Mesenchymal stem cell (in vitro differentiated cells and primary cell): ENCODE data around the gene PHACTR2.

Experiments
- DNase-seq: peaks from one replicate; pipeline ENCODE4 v3.0.0-alpha.2; 2013
- H2AFZ ChIP-seq: one replicate; pipeline ENCODE4 v1.6.1; 2013; ENCODE audit warnings: low read depth, mild to moderate bottlenecking, control low read depth, inconsistent platforms, low read length, moderate library complexity
- H2AK5ac ChIP-seq: 2 replicates; pipeline ENCODE4 v1.6.1; 2013; ENCODE audit warnings: low read length, moderate library complexity, mild to moderate bottlenecking, inconsistent platforms; ENCODE audit not compliant: severe bottlenecking
- H2BK120ac ChIP-seq: one replicate; pipeline ENCODE4 v1.6.1; 2013; ENCODE audit warnings: low read depth, mild to moderate bottlenecking, inconsistent platforms, low read length, moderate library complexity
- H2BK12ac ChIP-seq, 2 experiments: one replicate each; pipeline ENCODE4 v1.6.1; 2013; ENCODE audit warnings: inconsistent platforms in 2 of 2, low read length in 2 of 2, mild to moderate bottlenecking in 2 of 2, moderate library complexity in 2 of 2, control low read depth in 1 of 2
- H2BK15ac ChIP-seq: one replicate; pipeline ENCODE4 v1.6.1; 2013; ENCODE audit warnings: mild to moderate bottlenecking, low read depth, inconsistent platforms; ENCODE audit not compliant: poor library complexity, severe bottlenecking
- H2BK5ac ChIP-seq: 2 replicates; pipeline ENCODE4 v1.6.1; 2013; ENCODE audit warnings: low read depth, mild to moderate bottlenecking, low read length, control low read depth, inconsistent platforms; ENCODE audit not compliant: poor library complexity, severe bottlenecking
- H3K14ac ChIP-seq, 2 experiments: one replicate each; pipeline ENCODE4 v1.6.1; 2013; ENCODE audit warnings: inconsistent platforms in 2 of 2, low read length in 2 of 2, control low read depth in 1 of 2, mild to moderate bottlenecking in 1 of 2, moderate library complexity in 1 of 2
- H3K18ac ChIP-seq, 2 experiments: one replicate each; pipeline ENCODE4 v1.6.1; 2013; ENCODE audit warnings: inconsistent platforms in 2 of 2, low read length in 2 of 2, control low read depth in 1 of 2, low read depth in 1 of 2, mild to moderate bottlenecking in 1 of 2
- H3K23ac ChIP-seq, 2 experiments: one replicate each; pipeline ENCODE4 v1.6.1; 2013; ENCODE audit warnings: inconsistent platforms in 2 of 2, low read length in 2 of 2, mild to moderate bottlenecking in 2 of 2, moderate library complexity in 2 of 2, control low read depth in 1 of 2
- H3K27ac ChIP-seq: 2 replicates; pipeline ENCODE4 v1.5.1; 2013; ENCODE audit warnings: mild to moderate bottlenecking, moderate library complexity, low read length, control low read depth, inconsistent platforms; ENCODE audit not compliant: poor library complexity, severe bottlenecking
- H3K27me3 ChIP-seq, 2 experiments: 2 replicates each; pipeline versions ENCODE4 v1.6.1 to v1.7.0; 2013; ENCODE audit warnings: low read length in 2 of 2, mild to moderate bottlenecking in 2 of 2, moderate library complexity in 2 of 2, control low read depth in 1 of 2, inconsistent platforms in 1 of 2; ENCODE audit not compliant: control insufficient read depth in 1 of 2, insufficient read depth in 1 of 2
- H3K36me3 ChIP-seq, 2 experiments: 2 replicates each; pipeline versions ENCODE4 v1.6.1 to v1.7.0; 2013; ENCODE audit warnings: low read length in 2 of 2, control low read depth in 1 of 2, inconsistent platforms in 1 of 2, low read depth in 1 of 2, mild to moderate bottlenecking in 1 of 2; ENCODE audit not compliant: insufficient read depth in 2 of 2, control insufficient read depth in 1 of 2
- H3K4ac ChIP-seq, 2 experiments: one replicate each; pipeline ENCODE4 v1.6.1; 2013; ENCODE audit warnings: inconsistent platforms in 2 of 2, low read length in 2 of 2, mild to moderate bottlenecking in 2 of 2, moderate library complexity in 2 of 2, control low read depth in 1 of 2, low read depth in 1 of 2
- H3K4me1 ChIP-seq: 2 replicates; pipeline ENCODE4 v1.6.1; 2013; ENCODE audit warnings: low read depth, low read length, control low read depth; ENCODE audit not compliant: control insufficient read depth, insufficient read depth
- H3K4me2 ChIP-seq: 2 replicates; pipeline ENCODE4 v1.6.1; 2013; ENCODE audit warnings: low read length, mild to moderate bottlenecking, inconsistent platforms; ENCODE audit not compliant: poor library complexity, severe bottlenecking
- H3K4me3 ChIP-seq, 2 experiments: 2 replicates each; pipeline versions ENCODE4 v1.5.1 to v1.7.0; 2013; ENCODE audit warnings: low read length in 2 of 2, mild to moderate bottlenecking in 2 of 2, control low read depth in 1 of 2, low read depth in 1 of 2; ENCODE audit not compliant: insufficient read depth in 1 of 2
- H3K79me1 ChIP-seq: replicated peaks from 2 replicates; pipeline ENCODE4 v1.6.1; 2013; ENCODE audit warnings: mild to moderate bottlenecking, control low read depth, low read length, inconsistent platforms; ENCODE audit not compliant: poor library complexity, severe bottlenecking
- H3K9ac ChIP-seq: 2 replicates; pipeline ENCODE4 v1.7.0; 2013; ENCODE audit warnings: mild to moderate bottlenecking, low read length, moderate library complexity
- H3K9me3 ChIP-seq: 2 replicates; pipeline ENCODE4 v1.7.0; 2013; ENCODE audit warnings: mild to moderate bottlenecking, low read length; ENCODE audit not compliant: control insufficient read depth
- H4K8ac ChIP-seq: one replicate; pipeline ENCODE4 v1.6.1; 2013; ENCODE audit warnings: inconsistent platforms, mild to moderate bottlenecking, low read length, moderate library complexity
- H4K91ac ChIP-seq: one replicate; pipeline ENCODE4 v1.6.1; 2013; ENCODE audit warnings: mild to moderate bottlenecking, low read length, inconsistent platforms
- WGBS: methylation state at CpG from one replicate; pipeline ENCODE4 v1.1.7; 2013; ENCODE audit warnings: mixed read lengths; 5-methylcytosine and 5-hydroxymethylcytosine counted together

The PHACTR2 gene

DNA sequence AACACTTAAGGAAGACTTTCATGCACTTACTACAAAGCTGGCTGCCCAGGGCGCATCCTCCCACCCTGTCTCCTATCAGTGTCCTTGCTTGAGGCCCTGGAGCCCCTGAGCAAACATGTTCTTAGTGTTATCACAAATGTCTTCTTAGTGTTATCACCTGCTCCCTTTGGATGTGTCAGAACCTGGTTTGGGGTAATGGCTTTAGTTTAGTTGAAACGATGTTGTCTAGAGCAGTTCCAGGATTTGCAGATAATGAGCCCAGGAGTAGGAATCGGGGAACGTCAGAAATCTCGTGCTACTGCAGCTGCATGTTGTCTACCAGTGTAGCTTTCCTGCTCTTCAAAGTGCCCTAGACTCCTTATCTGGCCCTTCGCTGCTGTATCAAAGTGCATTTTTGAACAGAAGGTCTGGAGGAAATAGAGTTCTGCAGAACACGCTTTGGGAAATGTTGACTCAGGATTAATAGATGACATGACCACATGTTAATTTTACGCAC, 69.6 kb downstream of the PHACTR2 start:
- no peak overlapping the region for H3K23ac ChIP-seq
- no peak overlapping the region for H2BK120ac ChIP-seq
- no peak overlapping the region for H3K27ac ChIP-seq
- no peak for DNase-seq
- no peaks in the 10 kb centered on the region for H3K27me3 ChIP-seq
- no peak overlapping the region for H2BK15ac ChIP-seq
- no peak overlapping the region for H2BK12ac ChIP-seq
- no peak overlapping the region for H4K91ac ChIP-seq
- no peak overlapping the region for H2BK5ac ChIP-seq
- H3K9me3 ChIP-seq: no peaks in the 10 kb centered on the region
- H2AFZ ChIP-seq: no peak overlapping the region
- no peak overlapping the region for H3K4ac ChIP-seq
- no peak overlapping the region for H3K14ac ChIP-seq
- H3K9ac ChIP-seq: no peak overlapping the region
- peaks cover 5% of the 10 kb centered on the region for H3K79me1 ChIP-seq
- peak overlapping the region; percentile 46 for H4K8ac ChIP-seq
- H3K4me1 ChIP-seq: peaks cover 11% of the 10 kb centered on the region
- H3K4me3 ChIP-seq: no peak overlapping the region
- 62% methylated on average over 7 of the region's 8 CpGs for WGBS
- peaks cover 0 to 4% of the 10 kb centered on the region in 2 experiments for H3K36me3 ChIP-seq
- no peak overlapping the region for H3K4me2 ChIP-seq
- no peak overlapping the region for H2AK5ac ChIP-seq
- H3K18ac ChIP-seq: no peak overlapping the region

DNA sequence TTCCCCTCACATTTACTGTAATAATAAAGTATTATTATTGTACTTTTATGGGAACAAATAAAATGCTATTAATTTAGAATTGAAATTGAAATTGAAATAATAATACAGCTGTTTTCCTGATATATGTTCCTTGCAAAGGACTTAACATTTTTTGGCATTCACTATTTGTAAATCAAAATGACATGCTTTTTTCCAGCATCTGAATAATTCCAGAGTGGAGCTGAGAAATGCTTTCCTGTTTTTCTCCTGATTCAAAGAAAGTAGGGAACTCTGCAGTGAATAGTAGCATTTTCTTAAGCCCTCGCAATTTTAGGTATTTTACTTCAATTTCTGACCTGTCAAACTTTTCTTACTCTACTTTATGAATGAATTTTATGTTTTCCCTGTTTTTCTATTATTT, 72.1 kb downstream of the PHACTR2 start:
- no peak overlapping the region for H2AFZ ChIP-seq
- peaks cover 8% of the 10 kb centered on the region for H3K4me1 ChIP-seq
- no peak overlapping the region for H4K8ac ChIP-seq
- H3K14ac ChIP-seq: no peak overlapping the region
- peaks cover 4 to 18% of the 10 kb centered on the region in 2 experiments for H3K36me3 ChIP-seq
- H3K27ac ChIP-seq: no peak overlapping the region
- H3K4ac ChIP-seq: no peak overlapping the region
- no peak overlapping the region for H3K18ac ChIP-seq
- H2BK120ac ChIP-seq: no peak overlapping the region
- H3K9me3 ChIP-seq: no peaks in the 10 kb centered on the region
- no peak overlapping the region for H4K91ac ChIP-seq
- 80% methylated on average over 1 of the region's 1 CpG for WGBS
- no peak overlapping the region for H3K4me3 ChIP-seq
- H3K4me2 ChIP-seq: no peak overlapping the region
- H2BK15ac ChIP-seq: no peak overlapping the region
- no peak overlapping the region for H3K23ac ChIP-seq
- no peak overlapping the region for H2AK5ac ChIP-seq
- peaks cover 5% of the 10 kb centered on the region for H3K79me1 ChIP-seq
- H3K27me3 ChIP-seq: no peaks in the 10 kb centered on the region
- no peak overlapping the region for H2BK5ac ChIP-seq
- H2BK12ac ChIP-seq: no peak overlapping the region
- H3K9ac ChIP-seq: no peak overlapping the region
- DNase-seq: no peak

DNA sequence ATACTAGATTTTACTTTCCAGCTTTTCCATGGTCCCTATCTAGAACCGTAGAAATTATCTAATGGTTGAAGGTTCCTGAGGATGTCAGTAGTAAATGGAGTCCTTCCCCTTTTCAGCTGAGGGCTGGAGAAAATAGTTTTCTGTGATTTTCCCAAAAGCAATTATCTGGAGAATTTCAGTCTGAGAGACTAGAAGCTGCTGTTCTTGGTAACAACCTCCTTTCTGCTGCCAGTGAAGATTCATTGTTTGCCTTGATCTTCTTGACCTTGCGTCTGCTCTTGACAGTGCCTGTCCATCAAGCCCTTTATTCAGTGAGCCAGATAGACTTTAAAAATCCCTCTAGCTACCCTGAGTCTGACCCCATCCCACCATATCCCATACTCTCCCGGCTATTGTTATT, 73.1 kb downstream of the PHACTR2 start:
- Histone ChIP-seq H3K23ac (no peak overlapping the region), H3K4ac (no peak overlapping the region), H3K36me3 (peaks cover 4 to 28% of the 10 kb centered on the region in 2 experiments), H2BK120ac (no peak overlapping the region), H3K27me3 (no peaks in the 10 kb centered on the region), H2BK15ac (no peak overlapping the region), H3K4me3 (no peak overlapping the region), H2BK12ac (no peak overlapping the region), H3K9me3 (no peaks in the 10 kb centered on the region), H4K8ac (no peak overlapping the region), H3K9ac (no peak overlapping the region), H2AK5ac (no peak overlapping the region), H3K14ac (no peak overlapping the region), H3K4me2 (no peak overlapping the region), H3K79me1 (peaks cover 7% of the 10 kb centered on the region), H4K91ac (no peak overlapping the region), H3K18ac (no peak overlapping the region), H3K27ac (no peak overlapping the region), H2AFZ (no peak overlapping the region), H3K4me1 (peaks cover 4% of the 10 kb centered on the region), H2BK5ac (no peak overlapping the region)
- DNase-seq: no peak
- 59% methylated on average over 3 of the region's 3 CpGs for WGBS

DNA sequence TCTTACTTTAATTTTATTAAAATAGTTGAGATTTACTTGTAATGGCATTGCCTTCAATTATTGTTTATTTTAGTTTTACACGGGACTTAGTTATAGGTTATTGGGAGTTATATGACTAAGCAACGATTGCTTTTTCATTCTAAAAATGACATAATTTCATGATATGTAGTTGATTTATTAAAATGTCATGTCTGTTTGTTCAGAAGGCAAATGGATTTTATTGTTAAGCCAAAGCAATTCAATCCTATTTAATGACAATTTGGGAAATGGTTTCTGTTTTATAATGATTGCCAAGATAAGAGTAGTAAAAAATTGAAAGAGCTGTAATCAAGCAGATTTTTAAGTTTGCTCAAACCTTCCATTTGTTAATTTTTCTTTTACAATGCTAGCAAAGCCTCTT, 74.7 kb downstream of the PHACTR2 start:
- Histone ChIP-seq H4K91ac (no peak overlapping the region), H2BK120ac (no peak overlapping the region), H2AFZ (no peak overlapping the region), H3K14ac (no peak overlapping the region), H3K9me3 (no peaks in the 10 kb centered on the region), H2BK15ac (no peak overlapping the region), H2AK5ac (no peak overlapping the region), H3K23ac (no peak overlapping the region), H3K4me3 (no peak overlapping the region), H2BK5ac (no peak overlapping the region), H3K18ac (no peak overlapping the region), H3K4ac (no peak overlapping the region), H3K4me1 (no peaks in the 10 kb centered on the region), H3K27ac (no peak overlapping the region), H3K4me2 (no peak overlapping the region), H3K79me1 (peaks cover 5% of the 10 kb centered on the region), H2BK12ac (no peak overlapping the region), H3K36me3 (peaks cover 4 to 34% of the 10 kb centered on the region in 2 experiments), H4K8ac (no peak overlapping the region), H3K27me3 (no peaks in the 10 kb centered on the region), H3K9ac (no peak overlapping the region)
- 100% methylated on average over 1 of the region's 2 CpGs for WGBS
- DNase-seq: no peak
